Ishikawa (cell line): ENCODE data around the gene OR51B2.

Source experiments
- CEBPB ChIP-seq: IDR thresholded peaks from 2 replicates; pipeline ENCODE4 v1.6.1; 2012
- CREB1 ChIP-seq: IDR thresholded peaks from 2 replicates; pipeline ENCODE4 v1.6.1; 2012; ENCODE audit warnings: low read depth
- EGR1 ChIP-seq: IDR thresholded peaks from 2 replicates; pipeline ENCODE4 v1.6.1; 2012
- EP300 ChIP-seq: IDR thresholded peaks from 2 replicates; pipeline ENCODE4 v1.6.1; 2012; ENCODE audit warnings: borderline replicate concordance
- FOXM1 ChIP-seq: IDR thresholded peaks from 2 replicates; pipeline ENCODE4 v1.6.1; 2012; ENCODE audit warnings: low read depth, borderline replicate concordance
- MAX ChIP-seq: IDR thresholded peaks from 2 replicates; pipeline ENCODE4 v1.6.1; 2012
- NFIC ChIP-seq: IDR thresholded peaks from 2 replicates; pipeline ENCODE4 v1.6.1; 2012
- RAD21 ChIP-seq: IDR thresholded peaks from 2 replicates; pipeline ENCODE4 v1.6.1; 2012; ENCODE audit warnings: low read depth
- TAF1 ChIP-seq: IDR thresholded peaks from 2 replicates; pipeline ENCODE4 v1.6.1; 2012; ENCODE audit warnings: low read depth, mild to moderate bottlenecking
- TCF12 ChIP-seq: IDR thresholded peaks from 2 replicates; pipeline ENCODE4 v1.6.1; 2012; ENCODE audit warnings: low read depth
- TEAD4 ChIP-seq: IDR thresholded peaks from 2 replicates; pipeline ENCODE4 v1.6.1; 2012
- USF1 ChIP-seq: IDR thresholded peaks from 2 replicates; pipeline ENCODE4 v1.6.1; 2012
- YY1 ChIP-seq: IDR thresholded peaks from 2 replicates; pipeline ENCODE4 v1.6.1; 2012; ENCODE audit warnings: low read depth
- ZBTB7A ChIP-seq: IDR thresholded peaks from 2 replicates; pipeline ENCODE4 v1.6.1; 2012; ENCODE audit warnings: low read depth
- TF ChIP-seq, protein P1 (sequence below): IDR thresholded peaks from 2 replicates; pipeline ENCODE4 v1.6.1; 2012; ENCODE audit warnings: low read depth, mild to moderate bottlenecking

Gene OR51B2, protein sequence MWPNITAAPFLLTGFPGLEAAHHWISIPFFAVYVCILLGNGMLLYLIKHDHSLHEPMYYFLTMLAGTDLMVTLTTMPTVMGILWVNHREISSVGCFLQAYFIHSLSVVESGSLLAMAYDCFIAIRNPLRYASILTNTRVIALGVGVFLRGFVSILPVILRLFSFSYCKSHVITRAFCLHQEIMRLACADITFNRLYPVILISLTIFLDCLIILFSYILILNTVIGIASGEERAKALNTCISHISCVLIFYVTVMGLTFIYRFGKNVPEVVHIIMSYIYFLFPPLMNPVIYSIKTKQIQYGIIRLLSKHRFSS

DNA sequence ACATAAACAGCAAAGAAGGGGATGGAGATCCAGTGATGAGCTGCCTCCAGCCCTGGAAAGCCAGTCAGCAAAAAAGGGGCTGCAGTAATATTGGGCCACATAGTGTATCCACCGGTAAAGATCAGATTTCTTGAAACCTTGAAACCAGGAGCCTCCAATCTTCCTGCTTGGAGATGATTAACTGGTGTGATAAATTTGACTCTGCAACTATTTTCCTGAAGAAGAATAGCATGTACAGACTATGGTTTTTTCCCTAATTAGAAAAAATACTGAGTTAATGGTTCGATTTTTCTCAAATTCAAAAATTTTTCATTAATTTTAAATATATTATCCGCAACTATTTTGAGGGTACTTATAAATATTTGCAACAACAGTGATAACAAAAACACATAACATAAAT is at the start of gene OR51B2:
OR51B2 (minus strand) TSS at position 101 of the 400 bp plus-strand sequence; CDS start at position 101, 0 bp downstream.
- TF ChIP-seq NFIC: no peak
- no peak for TF ChIP-seq RAD21
- no peak for TF ChIP-seq YY1
- no peak for TF ChIP-seq USF1
- TF ChIP-seq CREB1: no peak
- no peak for TF ChIP-seq TCF12
- TF ChIP-seq, protein P1, sequence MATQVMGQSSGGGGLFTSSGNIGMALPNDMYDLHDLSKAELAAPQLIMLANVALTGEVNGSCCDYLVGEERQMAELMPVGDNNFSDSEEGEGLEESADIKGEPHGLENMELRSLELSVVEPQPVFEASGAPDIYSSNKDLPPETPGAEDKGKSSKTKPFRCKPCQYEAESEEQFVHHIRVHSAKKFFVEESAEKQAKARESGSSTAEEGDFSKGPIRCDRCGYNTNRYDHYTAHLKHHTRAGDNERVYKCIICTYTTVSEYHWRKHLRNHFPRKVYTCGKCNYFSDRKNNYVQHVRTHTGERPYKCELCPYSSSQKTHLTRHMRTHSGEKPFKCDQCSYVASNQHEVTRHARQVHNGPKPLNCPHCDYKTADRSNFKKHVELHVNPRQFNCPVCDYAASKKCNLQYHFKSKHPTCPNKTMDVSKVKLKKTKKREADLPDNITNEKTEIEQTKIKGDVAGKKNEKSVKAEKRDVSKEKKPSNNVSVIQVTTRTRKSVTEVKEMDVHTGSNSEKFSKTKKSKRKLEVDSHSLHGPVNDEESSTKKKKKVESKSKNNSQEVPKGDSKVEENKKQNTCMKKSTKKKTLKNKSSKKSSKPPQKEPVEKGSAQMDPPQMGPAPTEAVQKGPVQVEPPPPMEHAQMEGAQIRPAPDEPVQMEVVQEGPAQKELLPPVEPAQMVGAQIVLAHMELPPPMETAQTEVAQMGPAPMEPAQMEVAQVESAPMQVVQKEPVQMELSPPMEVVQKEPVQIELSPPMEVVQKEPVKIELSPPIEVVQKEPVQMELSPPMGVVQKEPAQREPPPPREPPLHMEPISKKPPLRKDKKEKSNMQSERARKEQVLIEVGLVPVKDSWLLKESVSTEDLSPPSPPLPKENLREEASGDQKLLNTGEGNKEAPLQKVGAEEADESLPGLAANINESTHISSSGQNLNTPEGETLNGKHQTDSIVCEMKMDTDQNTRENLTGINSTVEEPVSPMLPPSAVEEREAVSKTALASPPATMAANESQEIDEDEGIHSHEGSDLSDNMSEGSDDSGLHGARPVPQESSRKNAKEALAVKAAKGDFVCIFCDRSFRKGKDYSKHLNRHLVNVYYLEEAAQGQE: no peak
- TF ChIP-seq EP300: no peak
- TF ChIP-seq ZBTB7A: no peak
- no peak for TF ChIP-seq MAX
- TF ChIP-seq FOXM1: no peak
- TF ChIP-seq TAF1: no peak
- TF ChIP-seq EGR1: no peak
- TF ChIP-seq TEAD4: no peak
- TF ChIP-seq CEBPB: no peak

- TF ChIP-seq MAX: no peak
- no peak for TF ChIP-seq YY1
- TF ChIP-seq TEAD4: no peak
- no peak for TF ChIP-seq FOXM1
- no peak for TF ChIP-seq EGR1
- no peak for TF ChIP-seq RAD21
Observed at GRCh38 chr11:5369789-5370188, 45.7 kb upstream of the OR51B2 start.

- TF ChIP-seq EP300 (no peak), CREB1 (no peak), RAD21 (no peak), CEBPB (no peak), YY1 (no peak), EGR1 (no peak), ZBTB7A (no peak), FOXM1 (no peak), MAX (no peak), USF1 (no peak), TAF1 (no peak)
- TF ChIP-seq, protein P1: no peak
Observed at GRCh38 chr11:5368502-5369043, 44.5 kb upstream of the OR51B2 start.

- TF ChIP-seq TEAD4 (no peak), YY1 (no peak), CEBPB (no peak), TCF12 (no peak), RAD21 (no peak), MAX (no peak), FOXM1 (no peak), USF1 (no peak), EP300 (no peak), TAF1 (no peak), NFIC (no peak), CREB1 (no peak), EGR1 (no peak), ZBTB7A (no peak)
- TF ChIP-seq, protein P1: no peak
Observed at GRCh38 chr11:5367448-5368074, 43.5 kb upstream of the OR51B2 start.
